ENCODE measurements around the gene MMP20. TPM values are rescaled to one million over a fixed set of nuclear protein-coding genes. Genes with fewer than 3 reads are reported as not detected.

The MMP20 gene
- total RNA-seq, 1 experiment from 2014 or later, result not detected

- Histone ChIP-seq H3K27me3 (ENCODE audit: control insufficient read depth, insufficient read depth, low read length) (no peaks in the 10 kb centered on the region), H3K9me3 (ENCODE audit: control insufficient read depth, insufficient read depth, low read depth, low read length) (no peaks in the 10 kb centered on the region), H3K27ac (ENCODE audit: low read length) (peak overlapping the region; percentile 73), H3K36me3 (ENCODE audit: control insufficient read depth, insufficient read depth, low read length) (no peaks in the 10 kb centered on the region), H3K4me1 (ENCODE audit: control insufficient read depth, insufficient read depth, low read length) (peaks cover 24% of the 10 kb centered on the region), H3K4me3 (ENCODE audit: low read depth in 2 of 2, low read length in 2 of 2) (no peak overlapping the region)
- POLR2A ChIA-PET, result no interaction called here
- ATAC-seq (peak; percentile 76), DNase-seq (ENCODE audit: low read depth, low spot score) (no peak)
- CTCF ChIA-PET, result no interaction called here
- in situ Hi-C loops (cut with HindIII; ENCODE audit: low pct_unique_long_range_greater_than_20kb, low sequenced_read_pairs), result no loop called here
- intact Hi-C loops (cut with micrococcal nuclease; ENCODE audit: unreplicated experiment), result no loop called here
- TF ChIP-seq POLR2AphosphoS5 (IDR thresholded peaks at IDR 0.05; ENCODE audit: low read depth, low read length) (no peak), SIN3A (IDR thresholded peaks at IDR 0.05; ENCODE audit: borderline replicate concordance, insufficient read depth, low read depth, low read length) (no peak), CTCF (IDR thresholded peaks at IDR 0.05) (no peak), TCF7L2 (IDR thresholded peaks at IDR 0.05; ENCODE audit: low read depth, low read length) (no peak), REST (IDR thresholded peaks at IDR 0.05; ENCODE audit: insufficient read depth in 1 of 2, low read depth in 2 of 2, low read length in 1 of 2) (no peak)
- BruUV-seq (replicated peaks), result no TSS peak
These were observed 96.5 kb downstream of the MMP20 start for GRCh38 chr11:102528618-102529017.

GRCh38 chr11:102527684-102528083, 97.4 kb downstream of the MMP20 start:
- intact Hi-C loops (cut with micrococcal nuclease; ENCODE audit: unreplicated experiment), result no loop called here
- Histone ChIP-seq H3K27ac (ENCODE audit: low read length) (peak overlapping the region; percentile 44; the same call in 1 of the 2 replicates), H3K4me3 (ENCODE audit: low read depth in 2 of 2, low read length in 2 of 2) (no peak overlapping the region), H3K27me3 (ENCODE audit: control insufficient read depth, insufficient read depth, low read length) (no peaks in the 10 kb centered on the region), H3K4me1 (ENCODE audit: control insufficient read depth, insufficient read depth, low read length) (peaks cover 24% of the 10 kb centered on the region), H3K9me3 (ENCODE audit: control insufficient read depth, insufficient read depth, low read depth, low read length) (no peaks in the 10 kb centered on the region), H3K36me3 (ENCODE audit: control insufficient read depth, insufficient read depth, low read length) (no peaks in the 10 kb centered on the region)
- no peak for TF ChIP-seq CTCF (IDR thresholded peaks at IDR 0.05)
- TF ChIP-seq POLR2AphosphoS5 (IDR thresholded peaks at IDR 0.05; ENCODE audit: low read depth, low read length), result no peak
- TF ChIP-seq TCF7L2 (IDR thresholded peaks at IDR 0.05; ENCODE audit: low read depth, low read length), result no peak
- TF ChIP-seq REST (IDR thresholded peaks at IDR 0.05; ENCODE audit: insufficient read depth in 1 of 2, low read depth in 2 of 2, low read length in 1 of 2), result no peak
- no peak for TF ChIP-seq SIN3A (IDR thresholded peaks at IDR 0.05; ENCODE audit: borderline replicate concordance, insufficient read depth, low read depth, low read length)
- in situ Hi-C loops (cut with HindIII; ENCODE audit: low pct_unique_long_range_greater_than_20kb, low sequenced_read_pairs), result no loop called here
- no TSS peak for BruUV-seq (replicated peaks)
- ChIA-PET POLR2A (no interaction called here), CTCF (no interaction called here)
- DNase-seq (ENCODE audit: low read depth, low spot score) (no peak), ATAC-seq (no peak; the same call in 1 of the 2 replicates)
